Stomach (tissue), 9 donors: ENCODE measurements around the gene SLC7A5. TPM values are rescaled to one million over a fixed set of nuclear protein-coding genes. Genes with fewer than 3 reads are reported as not detected.

Experiments
- DNase-seq, 2 donors: peaks; one replicate each; pipeline versions ENCODE4 v3.0.0 to v3.0.0-alpha.2; 2013 to 2019
- H3K27ac ChIP-seq, 5 donors: fragments of 200-600 bp in 4 of 5; sonication (generic) in 4 of 5; one replicate each; pipeline ENCODE4 v1.5.1; 2013 to 2019; ENCODE audit warnings: mild to moderate bottlenecking in 1 of 5, moderate library complexity in 1 of 5
- H3K27me3 ChIP-seq, 3 donors: fragments of 200-600 bp; sonication (generic); one replicate each; pipeline ENCODE4 v1.5.1; 2017 to 2019; ENCODE audit warnings: mixed run types in 1 of 3
- H3K36me3 ChIP-seq, 4 donors: fragments of 200-600 bp; sonication (generic); 1 replicate in 3 of 4; 2 replicates in 1 of 4; pipeline ENCODE4 v1.5.1; 2016 to 2019
- H3K4me1 ChIP-seq, 4 donors: fragments of 200-600 bp; sonication (generic); one replicate each; pipeline ENCODE4 v1.5.1; 2016 to 2019
- H3K4me3 ChIP-seq, 4 donors: fragments of 200-600 bp; sonication (generic) in 3 of 4; one replicate each; pipeline ENCODE4 v1.5.1; 2016 to 2019; ENCODE audit warnings: mild to moderate bottlenecking in 1 of 4
- H3K9me3 ChIP-seq, 4 donors: fragments of 200-600 bp; sonication (generic); one replicate each; pipeline ENCODE4 v1.5.1; 2016 to 2019
- EP300 ChIP-seq: sonication (generic); formaldehyde crosslinking; IDR thresholded peaks from one replicate; pipeline ENCODE4 v1.6.1; 2017; ENCODE audit warnings: antibody characterized with exemption
- POLR2A ChIP-seq, 4 donors: fragments of 450-650 bp; IDR thresholded peaks; one replicate each; pipeline ENCODE4 v1.6.1; 2016; ENCODE audit warnings: antibody characterized with exemption in 4 of 4, control low read depth in 2 of 4, mild to moderate bottlenecking in 1 of 4, moderate library complexity in 1 of 4
- POLR2AphosphoS5 ChIP-seq, 3 donors: sonication (generic); formaldehyde crosslinking; IDR thresholded peaks; one replicate each; pipeline ENCODE4 v1.6.1; 2016; ENCODE audit warnings: antibody characterized with exemption in 3 of 3
- WGBS, 5 donors: extraction: QIAGEN DNeasy Blood & Tissue Kit in 3 of 5; methylation state at CpG; one replicate each; pipeline versions ENCODE4 v1.1.5 to v1.1.7; 2013 to 2018; 5-methylcytosine and 5-hydroxymethylcytosine counted together
- intact Hi-C: fragments of 100-400 bp; cut with DNase I; formaldehyde crosslinking; loops from one replicate; pipeline ENCODE4 v1.15.1; 2023; ENCODE audit warnings: low total_unique reads
- polyA plus RNA-seq, 3 donors: library from polyadenylated mRNA; stranded (reverse); fragments of 200-250 nt; gene quantifications; one replicate each; pipeline ENCODE4 v1.2.3, GENCODE V29; 2013
- total RNA-seq, 5 donors: library from RNA; depleted of rRNA; stranded (reverse); fragments of >200 nt; gene quantifications; one replicate each; pipeline versions ENCODE4 v1.1.0 to v1.2.3, GENCODE V29; 2014 to 2016
- TF ChIP-seq, protein P1 (sequence below), 7 experiments: fragments of 450-650 bp in 4 of 7; fragments of 200-600 bp in 3 of 7; sonication (generic) in 3 of 7; IDR thresholded peaks; one replicate each; pipeline ENCODE4 v1.5.1; 2016 to 2019; ENCODE audit warnings: antibody characterized with exemption in 7 of 7, control low read depth in 2 of 7, mild to moderate bottlenecking in 1 of 7
- donor health status: healthy with polysubstance abuse.
- donor health status: Bipolar disorder and iron deficiency.
- donor health status: healthy.

The SLC7A5 gene
- total and polyA plus RNA-seq, 8 donors, result 1.4 to 74.8 (median 10.0) TPM

DNA sequence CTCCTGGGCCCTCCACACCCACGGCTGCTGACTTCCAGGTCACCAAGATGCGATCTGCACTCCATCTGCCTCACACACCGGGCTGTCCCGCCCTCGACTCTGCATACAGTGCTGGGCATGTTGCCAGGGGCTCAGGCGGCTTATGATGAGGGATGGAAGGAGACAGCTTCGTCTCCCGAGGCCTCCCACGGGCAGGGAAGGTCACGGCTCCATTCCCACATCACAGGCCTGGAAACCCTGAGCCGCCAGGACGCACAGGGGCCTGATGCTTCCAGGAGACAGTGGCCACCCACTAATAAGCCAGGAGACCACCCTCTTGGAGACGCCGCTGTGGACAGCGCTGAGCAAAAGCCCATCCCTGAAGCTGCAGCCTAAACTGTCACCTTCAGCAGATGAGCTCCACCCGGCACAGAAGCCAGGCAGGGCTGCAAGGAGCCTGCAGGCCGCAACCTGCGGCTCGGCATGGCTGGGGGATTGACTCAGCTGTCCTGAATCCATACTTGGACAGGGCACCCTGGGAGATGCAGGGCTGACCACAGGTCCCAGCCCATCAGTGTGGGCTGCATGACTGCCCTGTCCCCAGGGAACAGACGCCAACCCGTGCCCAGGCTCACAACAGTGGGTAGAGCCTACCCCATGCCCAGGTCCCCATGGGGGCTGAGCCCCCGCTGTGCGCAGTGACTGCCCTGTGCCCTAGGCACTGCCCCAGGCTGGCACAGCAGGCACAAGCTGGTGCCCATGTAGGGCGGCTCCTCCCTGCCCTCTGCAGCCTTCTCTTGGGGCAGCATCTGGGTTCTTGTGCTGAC, 34.4 kb downstream of the SLC7A5 start:
- DNase-seq, result peak in 1 of 2 donors; percentile 79
- Histone ChIP-seq H3K9me3 (no peaks in the 10 kb centered on the region), H3K36me3 (peaks cover 57 to 98% (median 96%) of the 10 kb centered on the region in 4 donors), H3K27ac (peak overlapping the region in 4 of 5 donors; percentile 16 to 86 (median 58)), H3K4me3 (no peak overlapping the region), H3K27me3 (no peaks in the 10 kb centered on the region), H3K4me1 (peaks cover 9 to 38% (median 29%) of the 10 kb centered on the region in 4 donors)
- intact Hi-C loops, result no loop called here
- TF ChIP-seq POLR2AphosphoS5 (IDR thresholded peaks at IDR 0.05), result peak in 1 of 3 donors; percentile 38
- TF ChIP-seq, protein P1, sequence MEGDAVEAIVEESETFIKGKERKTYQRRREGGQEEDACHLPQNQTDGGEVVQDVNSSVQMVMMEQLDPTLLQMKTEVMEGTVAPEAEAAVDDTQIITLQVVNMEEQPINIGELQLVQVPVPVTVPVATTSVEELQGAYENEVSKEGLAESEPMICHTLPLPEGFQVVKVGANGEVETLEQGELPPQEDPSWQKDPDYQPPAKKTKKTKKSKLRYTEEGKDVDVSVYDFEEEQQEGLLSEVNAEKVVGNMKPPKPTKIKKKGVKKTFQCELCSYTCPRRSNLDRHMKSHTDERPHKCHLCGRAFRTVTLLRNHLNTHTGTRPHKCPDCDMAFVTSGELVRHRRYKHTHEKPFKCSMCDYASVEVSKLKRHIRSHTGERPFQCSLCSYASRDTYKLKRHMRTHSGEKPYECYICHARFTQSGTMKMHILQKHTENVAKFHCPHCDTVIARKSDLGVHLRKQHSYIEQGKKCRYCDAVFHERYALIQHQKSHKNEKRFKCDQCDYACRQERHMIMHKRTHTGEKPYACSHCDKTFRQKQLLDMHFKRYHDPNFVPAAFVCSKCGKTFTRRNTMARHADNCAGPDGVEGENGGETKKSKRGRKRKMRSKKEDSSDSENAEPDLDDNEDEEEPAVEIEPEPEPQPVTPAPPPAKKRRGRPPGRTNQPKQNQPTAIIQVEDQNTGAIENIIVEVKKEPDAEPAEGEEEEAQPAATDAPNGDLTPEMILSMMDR (IDR thresholded peaks at IDR 0.05), result no peak
- 33 to 64% (median 61%) methylated on average over 10 to 24 of the region's 24 CpGs for WGBS, 5 donors

DNA sequence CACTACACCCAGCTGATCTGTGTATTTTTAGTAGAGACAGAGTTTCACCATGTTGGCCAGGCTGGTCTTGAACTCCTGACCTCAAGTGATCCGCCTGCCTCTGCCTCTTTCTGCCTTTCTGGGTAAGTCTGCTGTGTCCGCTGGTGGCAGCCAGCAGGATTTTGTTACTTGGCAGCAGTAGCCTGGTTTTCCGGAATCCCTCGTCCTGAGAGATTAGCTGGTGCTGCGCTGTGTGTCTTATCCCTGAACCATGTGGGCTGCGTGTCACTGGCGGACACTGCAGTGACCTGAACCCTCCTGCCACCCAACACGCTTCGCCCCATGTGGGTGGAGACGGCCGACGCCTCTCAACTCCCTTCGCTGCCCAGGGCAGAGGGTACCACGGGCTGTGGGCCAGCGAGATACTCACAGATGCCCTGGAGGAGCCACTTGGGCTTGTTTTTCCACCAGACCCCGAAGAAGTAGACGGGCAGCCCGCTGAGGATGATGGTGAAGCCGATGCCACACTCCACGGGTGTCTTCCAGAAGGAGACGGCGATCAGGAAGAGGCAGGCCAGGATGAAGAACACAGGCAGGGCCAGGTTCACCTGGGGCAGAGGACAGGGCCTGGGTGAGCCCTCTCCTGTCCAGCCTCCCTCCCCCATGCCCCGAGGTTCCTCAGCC, 35.2 kb downstream of the SLC7A5 start:
- 70 to 88% (median 82%) methylated on average over 15 to 23 of the region's 23 CpGs for WGBS, 5 donors
- TF ChIP-seq POLR2AphosphoS5 (IDR thresholded peaks at IDR 0.05), result peak in 1 of 3 donors; percentile 50
- TF ChIP-seq POLR2A (IDR thresholded peaks at IDR 0.05), result no peak
- intact Hi-C loops, result no loop called here
- Histone ChIP-seq H3K27me3 (no peaks in the 10 kb centered on the region), H3K4me1 (peaks cover 6 to 34% (median 24%) of the 10 kb centered on the region in 4 donors), H3K4me3 (no peak overlapping the region), H3K36me3 (peaks cover 49 to 92% (median 89%) of the 10 kb centered on the region in 4 donors), H3K9me3 (no peaks in the 10 kb centered on the region), H3K27ac (peak overlapping the region in 4 of 5 donors; percentile 16 to 86 (median 58))
- no peak for DNase-seq

DNA sequence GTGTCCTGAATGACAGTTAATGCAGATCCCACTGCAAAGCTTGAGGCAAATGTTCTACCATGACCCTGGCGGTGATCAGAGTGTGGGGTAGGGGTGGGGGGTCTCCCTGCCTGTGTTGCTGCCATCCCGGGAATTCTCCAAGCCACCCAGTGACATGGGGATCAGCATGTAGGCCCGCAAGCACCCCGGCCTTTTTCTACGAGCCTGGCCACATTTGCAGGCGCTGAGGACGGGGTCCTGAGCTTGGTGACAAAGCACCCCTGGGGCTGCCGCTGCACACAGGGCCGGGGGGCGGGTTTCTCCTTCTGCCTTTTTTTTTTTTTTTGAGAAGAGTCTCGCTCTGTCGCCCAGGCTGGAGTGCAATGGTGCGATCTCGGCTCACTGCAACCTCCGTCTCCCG, 35.8 kb downstream of the SLC7A5 start:
- Histone ChIP-seq H3K27ac (peak overlapping the region in 2 of 5 donors; percentile 69 to 86), H3K4me1 (peaks cover 0 to 34% (median 21%) of the 10 kb centered on the region in 4 donors), H3K4me3 (no peak overlapping the region), H3K27me3 (no peaks in the 10 kb centered on the region), H3K36me3 (peaks cover 43 to 86% (median 83%) of the 10 kb centered on the region in 4 donors), H3K9me3 (no peaks in the 10 kb centered on the region)
- WGBS, 5 donors, result 90 to 97% (median 94%) methylated on average over 12 to 16 of the region's 16 CpGs
- no peak for DNase-seq
- TF ChIP-seq POLR2A (IDR thresholded peaks at IDR 0.05), result no peak
- TF ChIP-seq POLR2AphosphoS5 (IDR thresholded peaks at IDR 0.05), result no peak
- TF ChIP-seq, protein P1 (IDR thresholded peaks at IDR 0.05), result no peak
- no peak for TF ChIP-seq EP300
- intact Hi-C loops, result no loop called here

DNA sequence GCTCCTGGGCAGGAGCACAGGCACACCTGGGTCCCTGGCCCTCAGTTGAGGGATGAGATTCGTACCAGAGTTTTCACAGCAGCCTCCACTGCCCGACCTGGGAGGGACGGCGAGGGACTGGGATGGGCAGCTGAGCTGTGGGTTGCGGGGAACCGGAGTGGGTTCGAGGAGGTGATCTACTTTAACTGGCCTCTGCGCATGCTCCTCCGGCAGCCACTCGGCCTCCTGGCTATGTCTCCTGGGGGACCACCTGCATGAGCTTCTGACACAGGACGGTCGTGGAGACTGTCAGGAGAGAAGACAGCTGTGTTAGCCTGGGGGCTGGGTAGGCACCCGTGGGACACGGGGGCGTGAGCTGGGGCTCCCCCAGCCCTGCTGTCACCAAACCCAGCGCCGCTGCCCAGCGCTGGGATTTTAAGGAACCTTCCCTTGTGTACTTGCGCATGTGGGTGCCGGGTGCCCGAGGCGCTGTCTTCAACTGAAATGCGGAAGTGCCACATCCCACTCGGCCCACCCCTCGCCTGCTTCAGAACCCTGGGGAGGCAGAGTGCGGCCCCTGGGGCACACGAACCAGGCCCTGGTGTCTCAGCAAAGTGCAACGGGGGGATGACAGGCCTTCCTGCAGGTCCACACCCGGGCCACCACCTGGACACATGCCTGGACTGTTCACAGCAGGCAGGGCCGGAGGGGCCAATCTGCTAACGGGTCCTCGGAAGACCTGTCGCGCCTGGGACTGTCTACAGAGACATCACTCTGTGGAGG, 36.4 kb downstream of the SLC7A5 start:
- no peaks in the 10 kb centered on the region for H3K27me3 ChIP-seq
- peaks cover 0 to 32% (median 22%) of the 10 kb centered on the region in 4 donors for H3K4me1 ChIP-seq
- peak overlapping the region in 1 of 5 donors; percentile 86 for H3K27ac ChIP-seq
- no peak for DNase-seq
- peaks cover 38 to 81% (median 77%) of the 10 kb centered on the region in 4 donors for H3K36me3 ChIP-seq
- no peaks in the 10 kb centered on the region for H3K9me3 ChIP-seq
- intact Hi-C loops, result no loop called here
- no peak for TF ChIP-seq EP300
- TF ChIP-seq POLR2A (IDR thresholded peaks at IDR 0.05), result no peak
- H3K4me3 ChIP-seq, result no peak overlapping the region
- 88 to 93% (median 91%) methylated on average over 28 to 34 of the region's 34 CpGs for WGBS, 5 donors

DNA sequence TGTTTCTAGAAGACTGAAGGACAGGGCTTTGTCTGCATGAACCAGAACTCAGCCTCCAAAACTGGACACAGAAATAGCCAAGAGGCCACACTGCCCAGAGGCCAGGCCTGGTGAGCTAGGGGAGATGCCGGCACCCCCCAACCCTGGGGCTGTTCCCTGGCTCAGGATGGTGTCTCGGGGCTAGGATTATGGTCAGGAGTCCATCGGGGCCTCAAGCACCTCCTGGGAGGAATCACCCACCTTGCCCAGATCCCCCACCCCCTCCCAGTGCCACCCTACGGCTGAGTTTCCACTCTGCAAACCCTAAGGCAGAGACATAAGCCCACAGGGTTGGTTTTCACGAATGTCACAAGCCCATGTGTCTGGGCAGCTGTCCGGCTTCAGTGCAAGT, 37.2 kb downstream of the SLC7A5 start:
- Histone ChIP-seq H3K4me3 (no peak overlapping the region), H3K9me3 (no peaks in the 10 kb centered on the region), H3K27ac (peak overlapping the region in 1 of 5 donors; percentile 86), H3K36me3 (peaks cover 31 to 73% (median 69%) of the 10 kb centered on the region in 4 donors), H3K27me3 (no peaks in the 10 kb centered on the region), H3K4me1 (peaks cover 0 to 37% (median 15%) of the 10 kb centered on the region in 4 donors)
- WGBS, 5 donors, result 78 to 86% (median 83%) methylated on average over 4 to 6 of the region's 6 CpGs
- intact Hi-C loops, result no loop called here
- TF ChIP-seq EP300 (no peak), POLR2A (IDR thresholded peaks at IDR 0.05) (no peak), POLR2AphosphoS5 (IDR thresholded peaks at IDR 0.05) (no peak)
- TF ChIP-seq, protein P1 (IDR thresholded peaks at IDR 0.05), result no peak
- DNase-seq, result no peak
